GM12878 (cell line): Measurements from ENCODE around the gene FAM184B. TPM values are rescaled to one million over a fixed set of nuclear protein-coding genes. Genes with fewer than 3 reads are reported as not detected.

ENCODE experiments used
- ATAC-seq: fragments of 200-7000 bp; cut with Tn5 transposase; 3 replicates; pipeline ENCODE4 v1.9.1; 2020; ENCODE audit warnings: mild to moderate bottlenecking, moderate library complexity
- BruUV-seq: library from RNA; stranded (reverse); fragments of 400-500 nt; replicated peaks from 2 replicates; lab custom pipeline; 2021; lab: Mats Ljungman, UMichigan
- CTCF ChIA-PET: fragments of 300-600 bp; sonication (Branson Sonifier 250); formaldehyde crosslinking; extraction: SDS; loops from one replicate; lab custom pipeline; 2021; ENCODE audit warnings: inconsistent platforms; lab: Yijun Ruan, JAX
- POLR2A ChIA-PET: fragments of 350-600 bp; formaldehyde crosslinking; extraction: SDS; loops from one replicate; lab custom pipeline; 2021; ENCODE audit warnings: inconsistent platforms; lab: Charles Lee
- RAD21 ChIA-PET: fragments of 300-600 bp; sonication (Branson Sonifier 250); formaldehyde crosslinking; loops from one replicate; lab custom pipeline; 2023; ENCODE audit warnings: antibody characterized with exemption; ENCODE audit not compliant: unreplicated experiment; lab: Charles Lee
- SMC1A ChIA-PET: fragments of 300-600 bp; sonication (Branson Sonifier 250); formaldehyde crosslinking; loops from one replicate; lab custom pipeline; 2023; ENCODE audit not compliant: unreplicated experiment, uncharacterized antibody; lab: Charles Lee
- DNase-seq: peaks from one replicate; pipeline ENCODE4 v3.0.0-alpha.2; 2011; ENCODE audit warnings: low read depth, low spot score
- FAIRE-seq: peaks from 3 replicates; lab custom pipeline; 2011; peaks lifted over from hg19 to GRCh38; lab: Jason Lieb, UNC
- H2AFZ ChIP-seq: 2 replicates; pipeline ENCODE4 v1.6.0; 2011; ENCODE audit warnings: low read depth, low read length, control low read depth; ENCODE audit not compliant: control insufficient read depth
- H3K27ac ChIP-seq: 2 replicates; pipeline ENCODE4 v1.5.1; 2011; ENCODE audit warnings: control low read depth; ENCODE audit not compliant: control insufficient read depth, insufficient read depth
- H3K27me3 ChIP-seq, 2 experiments: replicated peaks in 1 of 2; 2 replicates each; pipeline versions ENCODE4 v1.6.0 to v1.6.1; 2011; ENCODE audit warnings: low read length in 1 of 2; ENCODE audit not compliant: control insufficient read depth in 2 of 2, insufficient read depth in 2 of 2
- H3K36me3 ChIP-seq, 2 experiments: 2 replicates each; pipeline ENCODE4 v1.5.1; 2011; ENCODE audit warnings: low read length in 1 of 2; ENCODE audit not compliant: control insufficient read depth in 2 of 2, insufficient read depth in 2 of 2
- H3K4me1 ChIP-seq: 2 replicates; pipeline ENCODE4 v1.6.1; 2011; ENCODE audit warnings: mild to moderate bottlenecking, low read length, moderate library complexity, mixed read lengths; ENCODE audit not compliant: control insufficient read depth, insufficient read depth
- H3K4me2 ChIP-seq: 2 replicates; pipeline ENCODE4 v1.6.0; 2011; ENCODE audit warnings: control low read depth; ENCODE audit not compliant: control insufficient read depth, insufficient read depth
- H3K4me3 ChIP-seq: fragments of 200-600 bp; sonication (generic); 2 replicates; pipeline ENCODE4 v1.5.1; 2016
- H3K79me2 ChIP-seq: 2 replicates; pipeline ENCODE4 v1.6.0; 2011; ENCODE audit warnings: low read length; ENCODE audit not compliant: control insufficient read depth, insufficient read depth
- H3K9ac ChIP-seq: 2 replicates; pipeline ENCODE4 v1.8.0; 2011; ENCODE audit warnings: low read length, control low read depth, mixed read lengths; ENCODE audit not compliant: control insufficient read depth, insufficient read depth
- H3K9me3 ChIP-seq: replicated peaks from 3 replicates; pipeline ENCODE4 v1.5.1; 2011; ENCODE audit warnings: mild to moderate bottlenecking, low read length; ENCODE audit not compliant: control insufficient read depth, insufficient read depth
- H4K20me1 ChIP-seq: 2 replicates; pipeline ENCODE4 v1.6.0; 2011; ENCODE audit not compliant: control insufficient read depth, insufficient read depth
- ATF7 ChIP-seq: fragments of 450-650 bp; IDR thresholded peaks from 2 replicates; pipeline ENCODE4 v1.6.1; 2016; ENCODE audit warnings: low read depth, mild to moderate bottlenecking
- EGR1 ChIP-seq, 2 experiments: IDR thresholded peaks; 1 replicate in 1 of 2; 2 replicates in 1 of 2; pipeline ENCODE4 v1.6.1; 2011 to 2012; ENCODE audit warnings: low read depth in 2 of 2, low read length in 2 of 2, borderline replicate concordance in 1 of 2, mild to moderate bottlenecking in 1 of 2, moderate library complexity in 1 of 2
- GABPA ChIP-seq: IDR thresholded peaks from 2 replicates; pipeline ENCODE4 v1.6.1; 2014; ENCODE audit warnings: antibody characterized with exemption, low read depth, mild to moderate bottlenecking, inconsistent platforms
- IKZF2 ChIP-seq, 2 experiments: fragments of 450-650 bp; IDR thresholded peaks; 2 replicates each; pipeline ENCODE4 v1.6.1; 2017; ENCODE audit warnings: mild to moderate bottlenecking in 2 of 2, moderate library complexity in 2 of 2
- IRF5 ChIP-seq: fragments of 450-650 bp; IDR thresholded peaks from 2 replicates; pipeline ENCODE4 v1.6.1; 2017; ENCODE audit warnings: borderline replicate concordance
- MEF2A ChIP-seq: IDR thresholded peaks from 2 replicates; pipeline ENCODE4 v1.6.1; 2011; ENCODE audit warnings: low read depth, mild to moderate bottlenecking, low read length, moderate library complexity; ENCODE audit not compliant: insufficient read depth
- PML ChIP-seq: IDR thresholded peaks from 2 replicates; pipeline ENCODE4 v1.6.1; 2012; ENCODE audit warnings: low read length, inconsistent platforms
- POLR2A ChIP-seq: IDR thresholded peaks from 2 replicates; pipeline ENCODE4 v1.6.1; 2011; ENCODE audit warnings: low read depth, mild to moderate bottlenecking, low read length
- POU2F2 ChIP-seq: IDR thresholded peaks from 3 replicates; pipeline ENCODE4 v1.6.1; 2011; ENCODE audit warnings: low read depth, mild to moderate bottlenecking, low read length, borderline replicate concordance
- RAD21 ChIP-seq: IDR thresholded peaks from 2 replicates; pipeline ENCODE4 v1.6.1; 2011; ENCODE audit warnings: mild to moderate bottlenecking, low read depth, low read length, moderate library complexity; ENCODE audit not compliant: insufficient read depth
- RAD51 ChIP-seq: fragments of 450-650 bp; IDR thresholded peaks from 2 replicates; pipeline ENCODE4 v1.6.1; 2016; ENCODE audit warnings: moderate library complexity, mild to moderate bottlenecking, inconsistent platforms
- RELA ChIP-seq: fragments of 450-650 bp; IDR thresholded peaks from 2 replicates; pipeline ENCODE4 v1.8.0; 2014; ENCODE audit warnings: borderline replicate concordance; ENCODE audit not compliant: partially characterized antibody
- SREBF1 ChIP-seq: IDR thresholded peaks from 2 replicates; pipeline ENCODE4 v1.6.1; 2012; ENCODE audit warnings: mild to moderate bottlenecking, low read length
- SREBF2 ChIP-seq: IDR thresholded peaks from 2 replicates; pipeline ENCODE4 v1.6.1; 2012; ENCODE audit warnings: mild to moderate bottlenecking, low read length
- ZNF217 ChIP-seq: fragments of 450-650 bp; IDR thresholded peaks from 2 replicates; pipeline ENCODE4 v1.6.1; 2017; ENCODE audit warnings: antibody characterized with exemption, mild to moderate bottlenecking
- ZNF384 ChIP-seq: IDR thresholded peaks from 2 replicates; pipeline ENCODE4 v1.6.1; 2012; ENCODE audit warnings: low read depth, mild to moderate bottlenecking, low read length, improper control_type of control experiment, borderline replicate concordance
- WGBS: methylation state at CpG from one replicate; pipeline ENCODE4 v1.1.6; 2016; ENCODE audit warnings: low lambda C conversion rate; ENCODE audit not compliant: insufficient replicate concordance, insufficient coverage; ENCODE audit errors: missing lambda C conversion rate; 5-methylcytosine and 5-hydroxymethylcytosine counted together
- in situ Hi-C: fragments of 300-500 bp; cut with MboI; formaldehyde crosslinking; loops from 9 replicates; pipeline ENCODE4 v1.14.3; 2018; ENCODE audit warnings: mixed read lengths
- intact Hi-C: fragments of 100-400 bp; cut with micrococcal nuclease; formaldehyde crosslinking; loops from one replicate; pipeline ENCODE4 v1.14.2; 2022; ENCODE audit not compliant: unreplicated experiment
- polyA plus RNA-seq, 11 experiments: library from polyadenylated mRNA; depleted of rRNA in 4 of 11; unstranded in 6 of 11; stranded (reverse) in 5 of 11; fragments of >200 nt; fragmentation: Nextera tagmentation in 4 of 11; fragmentation: Illumina TruSeq in 1 of 11; extraction: Ambion mirVana in 4 of 11; extraction: Trizol in 1 of 11; gene quantifications; 1 replicate in 1 of 11; 2 replicates in 10 of 11; pipeline versions ENCODE4 v1.2.1 to v1.2.3, GENCODE V29; 2011 to 2016; ENCODE audit warnings: inconsistent platforms in 2 of 11, missing spikeins in 2 of 11, low read depth in 1 of 11
- total RNA-seq, 4 experiments: library from RNA; depleted of rRNA in 3 of 4; stranded (reverse); fragments of >200 nt in 3 of 4; fragmentation: Illumina TruSeq in 1 of 4; extraction: Trizol in 1 of 4; gene quantifications; 2 replicates each; pipeline versions ENCODE4 v1.2.1 to v1.2.3, GENCODE V29; 2013 to 2021

Gene FAM184B
- total and polyA plus RNA-seq, 10 of the 15 experiments (the other 5 are each of a cell fraction or from before 2014, with no cell fraction given), result under 0.01 TPM; not detected in 9

DNA sequence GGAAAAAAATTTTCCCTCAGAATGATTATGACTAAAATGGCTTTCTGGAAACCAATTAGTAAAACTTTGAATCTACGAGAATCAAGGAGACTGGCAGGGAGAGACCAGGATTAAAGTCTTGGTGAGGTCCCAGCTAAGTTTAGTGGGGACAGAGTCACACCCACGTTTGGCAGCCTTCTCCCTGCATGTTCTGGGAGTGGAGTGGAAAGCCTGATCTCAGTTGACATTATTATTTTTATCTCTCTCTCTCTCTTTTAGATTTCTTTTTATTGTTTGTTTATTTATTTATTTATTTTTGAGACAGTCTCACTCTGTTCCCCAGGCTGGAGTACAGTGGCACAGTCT lies 99.2 kb downstream of the FAM184B start:
- in situ Hi-C loops, result no loop called here
- BruUV-seq, result no TSS peak
- H3K9ac ChIP-seq, result no peak overlapping the region
- H3K4me2 ChIP-seq, result no peak overlapping the region
- RAD21 ChIA-PET, result no interaction called here
- H3K27me3 ChIP-seq, result no peaks in the 10 kb centered on the region
- intact Hi-C loops, result no loop called here
- WGBS, result 2% methylated on average over 2 of the region's 2 CpGs
- FAIRE-seq, result no peak
- no peaks in the 10 kb centered on the region; the same call in 1 of the 2 replicates for H4K20me1 ChIP-seq
- H3K79me2 ChIP-seq, result no peaks in the 10 kb centered on the region
- no peak for TF ChIP-seq ZNF384
- TF ChIP-seq ATF7, result no peak
- TF ChIP-seq SREBF2, result no peak
- TF ChIP-seq PML, result no peak
- TF ChIP-seq, all 136 proteins: peak for 0
- no peak overlapping the region for H3K4me3 ChIP-seq
- no peaks in the 10 kb centered on the region for H3K36me3 ChIP-seq
- ChIA-PET CTCF (no interaction called here), POLR2A (no interaction called here), SMC1A (no interaction called here)
- no peak overlapping the region for H2AFZ ChIP-seq
- ATAC-seq (no peak), DNase-seq (no peak)
- H3K9me3 ChIP-seq, result no peaks in the 10 kb centered on the region
- H3K27ac ChIP-seq, result no peak overlapping the region
- no peaks in the 10 kb centered on the region for H3K4me1 ChIP-seq

GRCh38 chr4:17681281-17682221 lies 99.9 kb downstream of the FAM184B start:
- H3K9me3 ChIP-seq, result no peaks in the 10 kb centered on the region
- no TSS peak for BruUV-seq
- H3K79me2 ChIP-seq, result no peaks in the 10 kb centered on the region
- H3K27ac ChIP-seq, result no peak overlapping the region
- no peak overlapping the region for H2AFZ ChIP-seq
- 29% methylated on average over 7 of the region's 7 CpGs for whole genome bisulfite sequencing
- no peaks in the 10 kb centered on the region for H3K27me3 ChIP-seq
- FAIRE-seq, result no peak
- no peaks in the 10 kb centered on the region for H3K36me3 ChIP-seq
- in situ Hi-C loops (no loop called here), intact Hi-C loops (no loop called here)
- H3K4me3 ChIP-seq, result no peak overlapping the region
- DNase-seq, result no peak
- POLR2A ChIA-PET, result no interaction called here
- CTCF ChIA-PET, result no interaction called here
- H3K9ac ChIP-seq, result no peak overlapping the region
- ATAC-seq, result no peak
- H3K4me1 ChIP-seq, result no peaks in the 10 kb centered on the region
- TF ChIP-seq RELA (no peak), RAD51 (no peak), POU2F2 (no peak), ZNF217 (no peak), SREBF1 (no peak), IRF5 (no peak), POLR2A (no peak), RAD21 (no peak), MEF2A (no peak), EGR1 (IDR thresholded peaks at IDR 0.05; ENCODE audit: borderline replicate concordance in 1 of 2, low read depth in 2 of 2, low read length in 2 of 2) (no peak), GABPA (no peak), IKZF2 (IDR thresholded peaks at IDR 0.05) (no peak), SREBF2 (no peak)
- no peak overlapping the region for H3K4me2 ChIP-seq
- RAD21 ChIA-PET, result no interaction called here
- SMC1A ChIA-PET, result no interaction called here
- no peaks in the 10 kb centered on the region; the same call in 1 of the 2 replicates for H4K20me1 ChIP-seq
